ENCODE data around the gene FDXR. TPM values are rescaled to one million over a fixed set of nuclear protein-coding genes. Genes with fewer than 3 reads are reported as not detected.

FDXR gene
- total and polyA plus RNA-seq, 2 donors (not counting 3 experiments of a cell fraction or from before 2014, with no cell fraction given): 19.7 to 33.4 TPM

- H3K79me2 ChIP-seq (ENCODE audit: control insufficient read depth, insufficient read depth, low read length): no peaks in the 10 kb centered on the region
- intact Hi-C loops (cut with micrococcal nuclease): no loop called here
- H4K20me1 ChIP-seq (replicated peaks; ENCODE audit: control insufficient read depth, extremely low read depth, insufficient read depth, low read length): no peaks in the 10 kb centered on the region
- no peak overlapping the region for H3K4me2 ChIP-seq (ENCODE audit: insufficient read depth, low read length)
- CTCF ChIA-PET: no interaction called here
- H3K4me3 ChIP-seq (replicated peaks in 1 of 3; ENCODE audit: insufficient read depth in 1 of 3, low read depth in 1 of 3, low read length in 3 of 3): no peak overlapping the region
- H2AFZ ChIP-seq (ENCODE audit: low read depth, low read length): no peak overlapping the region
- DNase-seq (ENCODE audit: low read depth, low spot score) (no peak), FAIRE-seq (no peak)
- POLR2A ChIA-PET: no interaction called here
- no peaks in the 10 kb centered on the region for H3K36me3 ChIP-seq (ENCODE audit: control insufficient read depth in 2 of 2, extremely low read depth in 1 of 2, insufficient read depth in 2 of 2, low read length in 2 of 2)
- no TSS peak for BruUV-seq (replicated peaks)
- dilution Hi-C loops (cut with MboI; ENCODE audit: extremely low pct_ligation_motif_present, low sequenced_read_pairs): no loop called here
- no peak for TF ChIP-seq POLR2AphosphoS5 (IDR thresholded peaks at IDR 0.05; ENCODE audit: insufficient read depth, low read depth, low read length)
- TF ChIP-seq POLR2A (IDR thresholded peaks at IDR 0.05; ENCODE audit: low read depth, low read length): no peak
- no peak for TF ChIP-seq GATA2 (IDR thresholded peaks at IDR 0.05; ENCODE audit: insufficient read depth, insufficient read length, low read depth, low read length)
- TF ChIP-seq CTCF (IDR thresholded peaks at IDR 0.05; ENCODE audit: extremely low read depth in 1 of 2, insufficient read depth in 1 of 2, low read depth in 1 of 2, low read length in 2 of 2): no peak
- TF ChIP-seq MYC (IDR thresholded peaks at IDR 0.05; ENCODE audit: low read depth, low read length): no peak
- no peak for TF ChIP-seq FOS (IDR thresholded peaks at IDR 0.05; ENCODE audit: borderline replicate concordance, insufficient read depth, low read length)
- TF ChIP-seq MAX (IDR thresholded peaks at IDR 0.05; ENCODE audit: insufficient read depth, insufficient read length): no peak
- TF ChIP-seq JUN (IDR thresholded peaks at IDR 0.05; ENCODE audit: borderline replicate concordance, insufficient read depth, insufficient read length, low read depth): no peak
- TF ChIP-seq EZH2 (IDR thresholded peaks at IDR 0.05; ENCODE audit: borderline replicate concordance, low read depth, low read length, severe bottlenecking): no peak
- no peaks in the 10 kb centered on the region for H3K27me3 ChIP-seq (ENCODE audit: control insufficient read depth in 2 of 2, insufficient read depth in 2 of 2, low read length in 2 of 2)
- H3K9me3 ChIP-seq (replicated peaks; ENCODE audit: control insufficient read depth, insufficient read depth, low read length): no peaks in the 10 kb centered on the region
- no peaks in the 10 kb centered on the region for H3K4me1 ChIP-seq (ENCODE audit: control insufficient read depth, extremely low read depth, insufficient read depth, low read length)
- no peaks in the 10 kb centered on the region for H3K9me1 ChIP-seq (replicated peaks; ENCODE audit: control insufficient read depth, extremely low read depth, insufficient read depth, low read length)
- H3K9ac ChIP-seq (replicated peaks; ENCODE audit: extremely low read depth, insufficient read depth, low read length): no peak overlapping the region
- no peak overlapping the region for H3K27ac ChIP-seq (ENCODE audit: insufficient read depth, low read depth, low read length)
These were observed 36.6 kb downstream of the FDXR start for GRCh38 chr17:74836191-74836590.

Data from endothelial cell of umbilical vein (primary cell).